Transverse colon (tissue), 4 donors: ENCODE measurements around the gene UBE2D2. TPM values are rescaled to one million over a fixed set of nuclear protein-coding genes. Genes with fewer than 3 reads are reported as not detected.
"Not testable (repeated sequence)": the region's sequence is repeated elsewhere in the genome, so short reads cannot be mapped to it uniquely, and the experiment has no call there.

ENCODE experiments used
- DNase-seq: peaks from one replicate; pipeline ENCODE4 v3.0.0-alpha.2; 2019
- H3K27ac ChIP-seq, 4 donors: fragments of 200-600 bp; sonication (generic); 2 replicates each; pipeline ENCODE4 v1.5.1; 2016 to 2018; ENCODE audit warnings: inconsistent platforms in 4 of 4
- H3K27me3 ChIP-seq: fragments of 200-600 bp; sonication (generic); 2 replicates; pipeline ENCODE4 v1.5.1; 2017; ENCODE audit warnings: inconsistent platforms
- H3K36me3 ChIP-seq, 4 donors: fragments of 200-600 bp; sonication (generic); 2 replicates each; pipeline ENCODE4 v1.5.1; 2017 to 2019; ENCODE audit warnings: inconsistent platforms in 4 of 4
- H3K4me1 ChIP-seq, 4 donors: fragments of 200-600 bp; sonication (generic); 2 replicates each; pipeline ENCODE4 v1.5.1; 2017 to 2020; ENCODE audit warnings: inconsistent platforms in 4 of 4
- H3K4me3 ChIP-seq, 4 donors: fragments of 200-600 bp; sonication (generic); 1 replicate in 1 of 4; 2 replicates in 3 of 4; pipeline versions ENCODE4 v1.5.1 to v1.6.1; 2017 to 2019; ENCODE audit warnings: inconsistent platforms in 4 of 4
- H3K9me3 ChIP-seq, 2 donors: fragments of 200-600 bp; sonication (generic); 2 replicates each; pipeline ENCODE4 v1.5.1; 2017 to 2019; ENCODE audit warnings: inconsistent platforms in 2 of 2
- EP300 ChIP-seq: sonication (generic); formaldehyde crosslinking; IDR thresholded peaks from one replicate; pipeline ENCODE4 v1.6.1; 2017; ENCODE audit warnings: antibody characterized with exemption, low read depth
- POLR2A ChIP-seq: fragments of 450-650 bp; IDR thresholded peaks from one replicate; pipeline ENCODE4 v1.6.1; 2016; ENCODE audit warnings: antibody characterized with exemption, mild to moderate bottlenecking, moderate library complexity
- POLR2AphosphoS5 ChIP-seq, 3 donors: sonication (generic); formaldehyde crosslinking; IDR thresholded peaks; one replicate each; pipeline ENCODE4 v1.6.1; 2016; ENCODE audit warnings: antibody characterized with exemption in 3 of 3
- WGBS, 2 donors: methylation state at CpG; one replicate each; pipeline ENCODE4 v1.1.5; 2018; ENCODE audit warnings: low coverage in 1 of 2; 5-methylcytosine and 5-hydroxymethylcytosine counted together
- in situ Hi-C, 4 donors: fragments of 200-750 bp; cut with MboI; loops; one replicate each; pipeline versions ENCODE4 v1.15.0 to v1.15.1; 2017; ENCODE audit warnings: low sequenced_read_pairs in 3 of 4, low pct_ligation_motif_present in 1 of 4, low pct_unique_long_range_greater_than_20kb in 1 of 4
- intact Hi-C: fragments of 100-400 bp; cut with DNase I; formaldehyde crosslinking; loops from one replicate; pipeline ENCODE4 v1.15.1; 2023; ENCODE audit warnings: low total_unique reads
- total RNA-seq, 4 donors: library from RNA; depleted of rRNA; stranded (reverse); fragments of >200 nt; gene quantifications; one replicate each; pipeline ENCODE4 v1.1.0, GENCODE V29; 2016
- TF ChIP-seq, protein P1 (sequence below), 5 experiments: fragments of 200-600 bp in 3 of 5; fragments of 450-650 bp in 2 of 5; sonication (generic) in 3 of 5; IDR thresholded peaks; 1 replicate in 2 of 5; 2 replicates in 3 of 5; pipeline ENCODE4 v1.5.1; 2016 to 2017; ENCODE audit warnings: antibody characterized with exemption in 5 of 5, inconsistent platforms in 3 of 5, mild to moderate bottlenecking in 2 of 5, moderate library complexity in 1 of 5

The UBE2D2 gene
- total RNA-seq, 4 donors from 2014 or later: 45.6 to 134 (median 80.8) TPM

GRCh38 chr5:139577689-139578290, 16.7 kb downstream of the UBE2D2 start:
- Histone ChIP-seq H3K36me3 (no peaks in the 10 kb centered on the region), H3K27me3 (no peaks in the 10 kb centered on the region), H3K27ac (no peak overlapping the region), H3K4me3 (no peak overlapping the region), H3K4me1 (peaks cover 6 to 60% (median 19%) of the 10 kb centered on the region in 4 donors), H3K9me3 (no peaks in the 10 kb centered on the region)
- DNase-seq: no peak
- intact Hi-C loops: no loop called here
- TF ChIP-seq, protein P1, sequence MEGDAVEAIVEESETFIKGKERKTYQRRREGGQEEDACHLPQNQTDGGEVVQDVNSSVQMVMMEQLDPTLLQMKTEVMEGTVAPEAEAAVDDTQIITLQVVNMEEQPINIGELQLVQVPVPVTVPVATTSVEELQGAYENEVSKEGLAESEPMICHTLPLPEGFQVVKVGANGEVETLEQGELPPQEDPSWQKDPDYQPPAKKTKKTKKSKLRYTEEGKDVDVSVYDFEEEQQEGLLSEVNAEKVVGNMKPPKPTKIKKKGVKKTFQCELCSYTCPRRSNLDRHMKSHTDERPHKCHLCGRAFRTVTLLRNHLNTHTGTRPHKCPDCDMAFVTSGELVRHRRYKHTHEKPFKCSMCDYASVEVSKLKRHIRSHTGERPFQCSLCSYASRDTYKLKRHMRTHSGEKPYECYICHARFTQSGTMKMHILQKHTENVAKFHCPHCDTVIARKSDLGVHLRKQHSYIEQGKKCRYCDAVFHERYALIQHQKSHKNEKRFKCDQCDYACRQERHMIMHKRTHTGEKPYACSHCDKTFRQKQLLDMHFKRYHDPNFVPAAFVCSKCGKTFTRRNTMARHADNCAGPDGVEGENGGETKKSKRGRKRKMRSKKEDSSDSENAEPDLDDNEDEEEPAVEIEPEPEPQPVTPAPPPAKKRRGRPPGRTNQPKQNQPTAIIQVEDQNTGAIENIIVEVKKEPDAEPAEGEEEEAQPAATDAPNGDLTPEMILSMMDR (IDR thresholded peaks at IDR 0.05): no peak
- TF ChIP-seq EP300: no peak
- no peak for TF ChIP-seq POLR2A
- TF ChIP-seq POLR2AphosphoS5 (IDR thresholded peaks at IDR 0.05): no peak
- 80 to 100% methylated on average over 1 to 5 of the region's 5 CpGs for WGBS, 2 donors
- in situ Hi-C loops: no loop called here

DNA sequence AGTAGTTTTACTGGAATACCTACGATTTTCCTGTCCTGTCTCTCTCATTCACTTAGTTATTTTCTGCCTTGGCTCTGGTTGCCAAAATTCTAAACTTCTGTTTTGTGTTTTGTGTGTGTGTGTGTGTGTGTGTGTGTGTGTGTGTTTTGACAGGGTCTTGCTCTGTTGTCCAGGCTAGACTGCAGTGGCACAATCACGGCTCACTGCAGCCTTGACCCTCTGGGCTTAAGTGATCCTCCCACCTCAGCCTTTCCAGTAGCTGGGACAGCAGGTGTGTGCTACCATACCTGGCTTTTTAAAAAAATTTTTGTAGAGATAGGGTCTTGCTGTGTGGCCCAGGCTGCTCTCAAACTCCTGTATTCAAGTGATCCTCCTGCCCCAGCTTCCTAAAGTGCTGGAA, 17.2 kb downstream of the UBE2D2 start:
- H3K27me3 ChIP-seq: no peaks in the 10 kb centered on the region
- no peak overlapping the region for H3K27ac ChIP-seq
- no peaks in the 10 kb centered on the region for H3K9me3 ChIP-seq
- intact Hi-C loops: no loop called here
- H3K4me1 ChIP-seq: peaks cover 6 to 55% (median 19%) of the 10 kb centered on the region in 4 donors
- no peaks in the 10 kb centered on the region for H3K36me3 ChIP-seq
- 59 to 89% methylated on average over 1 to 2 of the region's 2 CpGs for WGBS, 2 donors
- DNase-seq: no peak
- in situ Hi-C loops: no loop called here
- no peak for TF ChIP-seq POLR2AphosphoS5 (IDR thresholded peaks at IDR 0.05)
- no peak for TF ChIP-seq EP300
- TF ChIP-seq, protein P1 (IDR thresholded peaks at IDR 0.05): no peak
- TF ChIP-seq POLR2A: no peak
- no peak overlapping the region for H3K4me3 ChIP-seq

DNA sequence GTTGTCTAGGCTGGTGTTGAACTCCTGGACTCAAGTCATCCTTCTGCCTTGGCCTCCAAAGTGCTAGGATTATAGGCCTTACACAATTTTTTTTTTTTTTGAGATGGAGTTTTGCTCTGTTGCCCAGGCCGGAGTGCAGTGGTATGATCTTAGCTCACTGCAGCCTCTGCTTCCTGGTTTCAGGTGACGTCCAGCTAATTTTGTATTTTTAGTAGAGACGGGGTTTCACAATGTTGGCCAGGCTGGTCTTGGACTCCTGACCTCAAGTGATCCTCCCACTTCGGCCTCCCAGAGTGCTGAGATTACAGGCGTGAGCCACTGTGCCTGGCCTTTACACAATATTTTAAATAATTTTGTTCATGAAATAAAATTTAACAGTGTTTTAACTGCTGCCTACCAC, 21.0 kb downstream of the UBE2D2 start:
- H3K4me3 ChIP-seq, in situ Hi-C loops, H3K9me3 ChIP-seq, H3K27me3 ChIP-seq, DNase-seq, H3K27ac ChIP-seq, intact Hi-C loops, H3K36me3 ChIP-seq: not testable (repeated sequence)
- 67 to 81% methylated on average over 4 to 5 of the region's 5 CpGs for WGBS, 2 donors
- peaks cover 0 to 18% (median 5%) of the 10 kb centered on the region in 4 donors for H3K4me1 ChIP-seq

DNA sequence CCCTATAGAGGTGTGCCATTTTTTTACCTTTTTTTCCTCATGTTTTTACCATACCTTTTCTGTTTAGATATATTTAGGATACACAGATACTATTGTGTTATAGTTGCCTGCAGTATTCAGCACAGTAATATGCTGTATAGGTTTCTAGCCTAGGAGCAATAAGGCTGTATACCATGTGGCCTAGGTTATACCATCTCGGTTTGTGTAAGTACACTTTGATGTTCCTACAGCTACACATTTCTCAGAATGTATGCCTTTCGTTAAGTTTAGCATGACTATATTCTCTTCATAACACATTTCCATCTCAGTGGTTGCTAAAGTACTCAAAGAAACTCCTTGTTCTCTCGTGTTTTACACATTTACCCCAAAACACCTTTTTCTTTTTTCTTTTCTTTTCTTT, 23.0 kb downstream of the UBE2D2 start:
- TF ChIP-seq POLR2AphosphoS5 (IDR thresholded peaks at IDR 0.05): no peak
- no peak for TF ChIP-seq POLR2A
- TF ChIP-seq EP300: no peak
- TF ChIP-seq, protein P1 (IDR thresholded peaks at IDR 0.05): no peak
- Histone ChIP-seq H3K27me3 (no peaks in the 10 kb centered on the region), H3K27ac (no peak overlapping the region), H3K36me3 (no peaks in the 10 kb centered on the region), H3K4me1 (peaks cover 0 to 12% (median 0%) of the 10 kb centered on the region in 4 donors), H3K4me3 (no peak overlapping the region), H3K9me3 (no peaks in the 10 kb centered on the region)
- DNase-seq: no peak
- intact Hi-C loops: no loop called here
- WGBS, 2 donors: 60 to 77% methylated on average over 3 of the region's 3 CpGs
- in situ Hi-C loops: no loop called here

GRCh38 chr5:139588116-139588515, 27.0 kb downstream of the UBE2D2 start:
- H3K9me3 ChIP-seq, intact Hi-C loops, H3K4me3 ChIP-seq, H3K27me3 ChIP-seq, in situ Hi-C loops, DNase-seq, H3K36me3 ChIP-seq, H3K27ac ChIP-seq: not testable (repeated sequence)
- WGBS, 2 donors: 86 to 90% methylated on average over 2 to 5 of the region's 5 CpGs
- H3K4me1 ChIP-seq: peaks cover 0 to 41% (median 9%) of the 10 kb centered on the region in 4 donors
